ENCODE measurements around the gene DYDC2. TPM values are rescaled to one million over a fixed set of nuclear protein-coding genes. Genes with fewer than 3 reads are reported as not detected.

DYDC2 gene
- total RNA-seq, 1 donor from 2014 or later = not detected

DNA sequence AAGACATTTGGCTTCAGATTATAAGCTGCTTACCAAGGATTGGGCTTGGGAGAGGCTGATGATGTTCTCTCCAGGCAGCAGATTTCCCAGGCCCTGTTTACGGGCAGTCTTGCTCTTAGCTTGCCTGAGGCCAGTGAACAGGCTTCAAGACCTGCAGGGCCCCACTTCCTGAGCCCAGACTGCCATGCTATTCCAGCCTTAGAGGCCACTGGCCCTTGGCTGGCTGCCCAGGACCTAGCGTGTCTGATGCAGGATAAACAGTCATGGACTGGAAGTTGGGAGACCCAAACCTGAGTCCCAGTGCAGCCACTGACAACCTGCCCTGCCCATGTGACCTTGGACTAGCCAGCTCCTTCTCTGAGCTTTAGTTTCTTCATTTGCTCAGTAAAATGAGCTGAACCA lies 54.7 kb downstream of the DYDC2 start:
- H3K4me2 ChIP-seq (ENCODE audit: low read length) = no peak overlapping the region

DNA sequence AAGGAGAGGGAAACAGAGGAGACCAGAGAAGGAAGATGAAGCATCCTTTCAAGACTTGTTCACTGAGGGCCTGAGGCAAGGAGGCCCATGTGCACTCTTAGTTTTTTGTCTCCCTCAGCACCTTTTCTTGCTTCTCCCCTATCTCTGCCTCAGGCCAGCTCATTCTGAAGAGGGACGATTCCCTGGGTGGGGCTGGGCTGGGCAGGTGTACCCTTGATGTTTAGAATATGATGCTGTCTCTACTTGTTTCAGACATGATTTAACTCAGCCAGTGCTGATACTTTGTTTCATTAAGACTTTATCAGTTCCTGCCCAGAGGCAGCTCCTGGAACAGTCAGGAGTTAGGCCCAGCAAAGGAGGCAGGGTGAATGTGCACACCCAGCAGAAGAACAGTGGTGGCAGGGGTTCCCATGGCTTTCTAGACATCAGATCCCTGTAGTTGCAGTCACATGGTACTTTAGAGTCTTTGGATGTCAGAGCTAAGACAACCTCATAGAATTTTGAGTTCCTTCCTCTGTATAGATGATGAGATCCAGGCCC lies 55.2 kb downstream of the DYDC2 start:
- Histone ChIP-seq H3K79me2 (ENCODE audit: insufficient read depth, low read length) (no peaks in the 10 kb centered on the region), H3K4me3 (ENCODE audit: insufficient read depth, low read depth, low read length) (no peak overlapping the region), H3K36me3 (ENCODE audit: insufficient read depth, low read length) (no peaks in the 10 kb centered on the region), H3K9me3 (ENCODE audit: insufficient read depth, low read depth, low read length) (no peaks in the 10 kb centered on the region), H2AFZ (ENCODE audit: low read depth, low read length) (no peak overlapping the region), H3K27ac (ENCODE audit: low read depth, low read length) (no peak overlapping the region), H4K20me1 (ENCODE audit: insufficient read depth, low read length) (no peaks in the 10 kb centered on the region), H3K27me3 (ENCODE audit: insufficient read depth, low read length) (no peaks in the 10 kb centered on the region), H3K9ac (ENCODE audit: low read length) (no peak overlapping the region), H3K4me1 (ENCODE audit: insufficient read depth, low read length) (peaks cover 26% of the 10 kb centered on the region), H3K4me2 (ENCODE audit: low read length) (no peak overlapping the region)
- peaks cover 5% of the 10 kb centered on the region for H3K27me3 Mint-ChIP-seq (ENCODE audit: low read depth, unreplicated experiment)
- TF ChIP-seq, protein P1, sequence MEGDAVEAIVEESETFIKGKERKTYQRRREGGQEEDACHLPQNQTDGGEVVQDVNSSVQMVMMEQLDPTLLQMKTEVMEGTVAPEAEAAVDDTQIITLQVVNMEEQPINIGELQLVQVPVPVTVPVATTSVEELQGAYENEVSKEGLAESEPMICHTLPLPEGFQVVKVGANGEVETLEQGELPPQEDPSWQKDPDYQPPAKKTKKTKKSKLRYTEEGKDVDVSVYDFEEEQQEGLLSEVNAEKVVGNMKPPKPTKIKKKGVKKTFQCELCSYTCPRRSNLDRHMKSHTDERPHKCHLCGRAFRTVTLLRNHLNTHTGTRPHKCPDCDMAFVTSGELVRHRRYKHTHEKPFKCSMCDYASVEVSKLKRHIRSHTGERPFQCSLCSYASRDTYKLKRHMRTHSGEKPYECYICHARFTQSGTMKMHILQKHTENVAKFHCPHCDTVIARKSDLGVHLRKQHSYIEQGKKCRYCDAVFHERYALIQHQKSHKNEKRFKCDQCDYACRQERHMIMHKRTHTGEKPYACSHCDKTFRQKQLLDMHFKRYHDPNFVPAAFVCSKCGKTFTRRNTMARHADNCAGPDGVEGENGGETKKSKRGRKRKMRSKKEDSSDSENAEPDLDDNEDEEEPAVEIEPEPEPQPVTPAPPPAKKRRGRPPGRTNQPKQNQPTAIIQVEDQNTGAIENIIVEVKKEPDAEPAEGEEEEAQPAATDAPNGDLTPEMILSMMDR (IDR thresholded peaks at IDR 0.05; ENCODE audit: insufficient read depth, low read depth, low read length) = no peak
- TF ChIP-seq EZH2 (IDR thresholded peaks at IDR 0.05; ENCODE audit: insufficient read depth, low read length) = no peak
- peaks cover 25% of the 10 kb centered on the region for H3K4me1 Mint-ChIP-seq (ENCODE audit: low read depth, unreplicated experiment)
- H3K36me3 Mint-ChIP-seq (ENCODE audit: low read depth, unreplicated experiment) = peaks cover 5% of the 10 kb centered on the region
- DNase-seq (ENCODE audit: low read depth) (no peak), FAIRE-seq (no peak)
- no peak overlapping the region for H3K4me3 Mint-ChIP-seq (ENCODE audit: unreplicated experiment)
- H3K27ac Mint-ChIP-seq (ENCODE audit: unreplicated experiment) = no peak overlapping the region
- H3K9me3 Mint-ChIP-seq (ENCODE audit: unreplicated experiment) = no peaks in the 10 kb centered on the region

More for the DNA sequence above, 54.7 kb downstream of the DYDC2 start:
- Histone ChIP-seq H3K36me3 (ENCODE audit: insufficient read depth, low read length) (no peaks in the 10 kb centered on the region), H3K27me3 (ENCODE audit: insufficient read depth, low read length) (no peaks in the 10 kb centered on the region), H3K79me2 (ENCODE audit: insufficient read depth, low read length) (no peaks in the 10 kb centered on the region), H3K4me1 (ENCODE audit: insufficient read depth, low read length) (peaks cover 26% of the 10 kb centered on the region), H3K4me3 (ENCODE audit: insufficient read depth, low read depth, low read length) (no peak overlapping the region), H3K9me3 (ENCODE audit: insufficient read depth, low read depth, low read length) (no peaks in the 10 kb centered on the region), H3K9ac (ENCODE audit: low read length) (no peak overlapping the region), H2AFZ (ENCODE audit: low read depth, low read length) (no peak overlapping the region), H3K27ac (ENCODE audit: low read depth, low read length) (no peak overlapping the region), H4K20me1 (ENCODE audit: insufficient read depth, low read length) (no peaks in the 10 kb centered on the region)
- peaks cover 5% of the 10 kb centered on the region for H3K36me3 Mint-ChIP-seq (ENCODE audit: low read depth, unreplicated experiment)
- no peak for TF ChIP-seq EZH2 (IDR thresholded peaks at IDR 0.05; ENCODE audit: insufficient read depth, low read length)
- TF ChIP-seq, protein P1 (IDR thresholded peaks at IDR 0.05; ENCODE audit: insufficient read depth, low read depth, low read length) = no peak
- no peak for DNase-seq (ENCODE audit: low read depth)
- no peak for FAIRE-seq
- H3K4me3 Mint-ChIP-seq (ENCODE audit: unreplicated experiment) = no peak overlapping the region
- H3K4me1 Mint-ChIP-seq (ENCODE audit: low read depth, unreplicated experiment) = peaks cover 22% of the 10 kb centered on the region
- no peaks in the 10 kb centered on the region for H3K9me3 Mint-ChIP-seq (ENCODE audit: unreplicated experiment)
- peaks cover 6% of the 10 kb centered on the region for H3K27me3 Mint-ChIP-seq (ENCODE audit: low read depth, unreplicated experiment)
- H3K27ac Mint-ChIP-seq (ENCODE audit: unreplicated experiment) = no peak overlapping the region

DNA sequence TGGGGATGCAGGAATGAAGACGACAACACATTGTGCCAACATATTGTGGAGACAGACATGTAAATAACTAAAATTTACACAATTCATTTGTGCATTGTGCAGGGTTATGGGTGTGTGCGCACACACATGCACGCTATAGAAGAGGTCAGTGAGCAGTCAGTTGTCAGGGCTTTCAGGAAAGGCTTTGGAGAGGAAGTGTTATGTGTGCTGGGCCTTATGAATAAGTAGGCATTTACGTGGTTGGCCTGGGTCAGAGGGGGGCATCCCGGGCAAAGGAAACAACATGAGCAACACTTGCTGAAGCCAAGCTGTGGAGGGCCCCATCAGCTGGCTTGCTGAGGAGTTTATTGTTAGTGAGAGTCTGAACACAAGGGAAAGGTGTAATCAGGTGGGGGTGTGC lies 55.9 kb downstream of the DYDC2 start:
- Histone ChIP-seq H3K36me3 (ENCODE audit: insufficient read depth, low read length) (no peaks in the 10 kb centered on the region), H3K27me3 (ENCODE audit: insufficient read depth, low read length) (no peaks in the 10 kb centered on the region), H3K9ac (ENCODE audit: low read length) (no peak overlapping the region), H3K4me2 (ENCODE audit: low read length) (no peak overlapping the region), H3K4me3 (ENCODE audit: insufficient read depth, low read depth, low read length) (no peak overlapping the region), H3K4me1 (ENCODE audit: insufficient read depth, low read length) (peaks cover 26% of the 10 kb centered on the region), H2AFZ (ENCODE audit: low read depth, low read length) (no peak overlapping the region), H3K27ac (ENCODE audit: low read depth, low read length) (no peak overlapping the region), H3K79me2 (ENCODE audit: insufficient read depth, low read length) (no peaks in the 10 kb centered on the region), H4K20me1 (ENCODE audit: insufficient read depth, low read length) (no peaks in the 10 kb centered on the region), H3K9me3 (ENCODE audit: insufficient read depth, low read depth, low read length) (no peaks in the 10 kb centered on the region)
- Mint-ChIP-seq H3K9me3 (ENCODE audit: unreplicated experiment) (no peaks in the 10 kb centered on the region), H3K27me3 (ENCODE audit: low read depth, unreplicated experiment) (peaks cover 5% of the 10 kb centered on the region), H3K4me1 (ENCODE audit: low read depth, unreplicated experiment) (peaks cover 27% of the 10 kb centered on the region), H3K27ac (ENCODE audit: unreplicated experiment) (no peak overlapping the region), H3K4me3 (ENCODE audit: unreplicated experiment) (peak overlapping the region; percentile 18), H3K36me3 (ENCODE audit: low read depth, unreplicated experiment) (peaks cover 5% of the 10 kb centered on the region)
- no peak for TF ChIP-seq EZH2 (IDR thresholded peaks at IDR 0.05; ENCODE audit: insufficient read depth, low read length)
- TF ChIP-seq, protein P1 (IDR thresholded peaks at IDR 0.05; ENCODE audit: insufficient read depth, low read depth, low read length) = no peak
- no peak for FAIRE-seq
- DNase-seq (ENCODE audit: low read depth) = no peak
